ENCODE data around the gene MIF.
"Not testable (repeated sequence)": the region's sequence is repeated elsewhere in the genome, so short reads cannot be mapped to it uniquely, and the experiment has no call there.

The MIF gene

GRCh38 chr22:23915290-23915689, 21.1 kb downstream of the MIF start:
- no peak for TF ChIP-seq CTCF (IDR thresholded peaks at IDR 0.05; ENCODE audit: borderline replicate concordance, control extremely low read depth, extremely low read depth, insufficient read depth, missing control alignments)
- DNase-seq (ENCODE audit: low spot score): no peak
- in situ Hi-C loops (cut with MboI; ENCODE audit: low sequenced_read_pairs, unreplicated experiment): no loop called here

GRCh38 chr22:23920267-23920611, 26.1 kb downstream of the MIF start:
- in situ Hi-C loops (cut with MboI; ENCODE audit: low sequenced_read_pairs, unreplicated experiment); DNase-seq (ENCODE audit: low spot score): not testable (repeated sequence)

GRCh38 chr22:23921586-23922201, 27.5 kb downstream of the MIF start:
- in situ Hi-C loops (cut with MboI; ENCODE audit: low sequenced_read_pairs, unreplicated experiment); DNase-seq (ENCODE audit: low spot score): not testable (repeated sequence)

GRCh38 chr22:23922921-23923320, 28.7 kb downstream of the MIF start:
- no peak for DNase-seq (ENCODE audit: low spot score)
- in situ Hi-C loops (cut with MboI; ENCODE audit: low sequenced_read_pairs, unreplicated experiment): no loop called here
- no peak for TF ChIP-seq CTCF (IDR thresholded peaks at IDR 0.05; ENCODE audit: borderline replicate concordance, control extremely low read depth, extremely low read depth, insufficient read depth, missing control alignments)

GRCh38 chr22:23925020-23925606, 30.9 kb downstream of the MIF start:
- in situ Hi-C loops (cut with MboI; ENCODE audit: low sequenced_read_pairs, unreplicated experiment): no loop called here
- no peak for TF ChIP-seq CTCF (IDR thresholded peaks at IDR 0.05; ENCODE audit: borderline replicate concordance, control extremely low read depth, extremely low read depth, insufficient read depth, missing control alignments)
- no peak for DNase-seq (ENCODE audit: low spot score)

GRCh38 chr22:23926561-23926960, 32.4 kb downstream of the MIF start:
- TF ChIP-seq CTCF (IDR thresholded peaks at IDR 0.05; ENCODE audit: borderline replicate concordance, control extremely low read depth, extremely low read depth, insufficient read depth, missing control alignments): no peak
- in situ Hi-C loops (cut with MboI; ENCODE audit: low sequenced_read_pairs, unreplicated experiment): no loop called here
- no peak for DNase-seq (ENCODE audit: low spot score)

- TF ChIP-seq CTCF (IDR thresholded peaks at IDR 0.05; ENCODE audit: borderline replicate concordance, control extremely low read depth, extremely low read depth, insufficient read depth, missing control alignments): no peak
- in situ Hi-C loops (cut with MboI; ENCODE audit: low sequenced_read_pairs, unreplicated experiment): no loop called here
- no peak for DNase-seq (ENCODE audit: low spot score)
Observed at GRCh38 chr22:23938328-23939016, 44.3 kb downstream of the MIF start.

Data from GM13976 (cell line).